HepG2 (cell line): ENCODE data around the gene ZFP62. TPM values are rescaled to one million over a fixed set of nuclear protein-coding genes. Genes with fewer than 3 reads are reported as not detected.

Source experiments
- ATAC-seq: fragments of 200-7000 bp; cut with Tn5 transposase; 3 replicates; pipeline ENCODE4 v1.9.1; 2020; ENCODE audit warnings: mild to moderate bottlenecking, moderate library complexity
- BruUV-seq: library from RNA; stranded (reverse); fragments of 400-500 nt; replicated peaks from 2 replicates; lab custom pipeline; 2021; lab: Mats Ljungman, UMichigan
- CTCF ChIA-PET: fragments of 300-600 bp; formaldehyde crosslinking; extraction: SDS; loops from one replicate; lab custom pipeline; 2021; ENCODE audit warnings: low total read pairs, inconsistent platforms, low intra/inter-chr PET ratio; lab: Yijun Ruan, JAX
- POLR2A ChIA-PET: fragments of 350-600 bp; sonication (Branson Sonifier 250); formaldehyde crosslinking; loops from one replicate; lab custom pipeline; 2020; ENCODE audit warnings: antibody characterized with exemption, inconsistent platforms; lab: Yijun Ruan, JAX
- DNase-seq: peaks from one replicate; pipeline ENCODE4 v3.0.0-alpha.2; 2015; ENCODE audit warnings: low spot score
- FAIRE-seq: peaks from 3 replicates; lab custom pipeline; 2011; peaks lifted over from hg19 to GRCh38; lab: Jason Lieb, UNC
- H2AFZ ChIP-seq: one replicate; pipeline ENCODE4 v1.6.1; 2011; ENCODE audit warnings: low read length, inconsistent platforms
- H3K27ac ChIP-seq: fragments of 300-600 bp; 3 replicates; pipeline ENCODE4 v1.8.0; 2011; ENCODE audit warnings: mixed run types, mild to moderate bottlenecking, mixed read lengths, low read length, inconsistent platforms; ENCODE audit not compliant: insufficient read depth; ENCODE audit errors: extremely low read length
- H3K27me3 ChIP-seq, 2 experiments: fragments of 200-600 bp in 1 of 2; 2 replicates in 1 of 2; 3 replicates in 1 of 2; pipeline versions ENCODE4 v1.6.0 to v1.8.0; 2011; ENCODE audit warnings: low read length in 2 of 2, mild to moderate bottlenecking in 2 of 2, moderate library complexity in 2 of 2, inconsistent platforms in 1 of 2; ENCODE audit not compliant: insufficient read depth in 2 of 2, control insufficient read depth in 1 of 2
- H3K36me3 ChIP-seq, 2 experiments: fragments of 200-600 bp in 1 of 2; replicated peaks in 1 of 2; 2 replicates in 1 of 2; 3 replicates in 1 of 2; pipeline versions ENCODE4 v1.5.1 to v1.8.0; 2011; ENCODE audit warnings: low read length in 2 of 2, inconsistent platforms in 1 of 2; ENCODE audit not compliant: insufficient read depth in 2 of 2, control insufficient read depth in 1 of 2
- H3K4me1 ChIP-seq: 2 replicates; pipeline ENCODE4 v1.5.1; 2012; ENCODE audit warnings: low read length, inconsistent platforms; ENCODE audit not compliant: insufficient read depth
- H3K4me2 ChIP-seq: 2 replicates; pipeline ENCODE4 v1.6.0; 2011; ENCODE audit warnings: low read depth, low read length, inconsistent platforms
- H3K4me3 ChIP-seq, 3 experiments: fragments of 200-600 bp in 1 of 3; sonication (generic), shearing (Covaris generic) in 1 of 3; replicated peaks in 1 of 3; 2 replicates each; pipeline ENCODE4 v1.5.1; 2011 to 2016; ENCODE audit warnings: low read length in 3 of 3, inconsistent platforms in 2 of 3, low read depth in 2 of 3, mild to moderate bottlenecking in 2 of 3, control low read depth in 1 of 3, mixed read lengths in 1 of 3; ENCODE audit not compliant: insufficient read depth in 1 of 3
- H3K79me2 ChIP-seq: one replicate; pipeline ENCODE4 v1.6.1; 2011; ENCODE audit warnings: low read length, inconsistent platforms; ENCODE audit not compliant: insufficient read depth
- H3K9ac ChIP-seq: 2 replicates; pipeline ENCODE4 v1.6.0; 2011; ENCODE audit warnings: mild to moderate bottlenecking, low read depth, low read length, inconsistent platforms; ENCODE audit not compliant: insufficient read depth
- H3K9me3 ChIP-seq: 2 replicates; pipeline ENCODE4 v1.5.1; 2012; ENCODE audit warnings: mild to moderate bottlenecking, low read length
- H4K20me1 ChIP-seq: 2 replicates; pipeline ENCODE4 v1.6.0; 2011; ENCODE audit warnings: inconsistent platforms, mild to moderate bottlenecking, low read length, moderate library complexity; ENCODE audit not compliant: insufficient read depth
- BATF2 ChIP-seq: sonication (generic); formaldehyde crosslinking; IDR thresholded peaks from 2 replicates; pipeline ENCODE4 v1.8.0; 2022; ENCODE audit warnings: mild to moderate bottlenecking, missing genetic modification reagents, moderate library complexity
- CENPBD1 ChIP-seq: sonication (generic); formaldehyde crosslinking; IDR thresholded peaks from 2 replicates; pipeline ENCODE4 v1.8.0; 2022; ENCODE audit warnings: missing genetic modification reagents, low read depth, mild to moderate bottlenecking, borderline replicate concordance
- HOXD1 ChIP-seq: sonication (generic); formaldehyde crosslinking; IDR thresholded peaks from 2 replicates; pipeline ENCODE4 v1.5.0; 2020; ENCODE audit warnings: missing genetic modification reagents
- KDM1A ChIP-seq: IDR thresholded peaks from 2 replicates; pipeline ENCODE4 v1.6.1; 2016; ENCODE audit warnings: missing compliant biosample characterization
- MNT ChIP-seq: fragments of 450-650 bp; IDR thresholded peaks from 2 replicates; pipeline ENCODE4 v1.6.1; 2016
- NFYB ChIP-seq: sonication (generic); formaldehyde crosslinking; IDR thresholded peaks from 2 replicates; pipeline ENCODE4 v1.4.0; 2020; ENCODE audit warnings: missing genetic modification reagents
- NR0B2 ChIP-seq: sonication (generic); formaldehyde crosslinking; IDR thresholded peaks from 2 replicates; pipeline ENCODE4 v1.4.0; 2020; ENCODE audit warnings: mild to moderate bottlenecking, missing genetic modification reagents
- SAFB2 ChIP-seq: sonication (generic); formaldehyde crosslinking; IDR thresholded peaks from 2 replicates; pipeline ENCODE4 v1.5.1; 2020; ENCODE audit warnings: missing genetic modification reagents, low read depth, mild to moderate bottlenecking, borderline replicate concordance
- TAF15 ChIP-seq: fragments of 200-400 bp; formaldehyde crosslinking; IDR thresholded peaks from one replicate; pipeline ENCODE4 v1.6.1; 2018; ENCODE audit warnings: mild to moderate bottlenecking, low read depth, low read length; ENCODE audit not compliant: poor library complexity, severe bottlenecking
- ZNF276 ChIP-seq: sonication (generic); formaldehyde crosslinking; IDR thresholded peaks from 2 replicates; pipeline ENCODE4 v1.4.0; 2020; ENCODE audit warnings: mild to moderate bottlenecking, low read depth, missing genetic modification reagents
- ZNF333 ChIP-seq: sonication (generic); formaldehyde crosslinking; IDR thresholded peaks from 2 replicates; pipeline ENCODE4 v1.4.0; 2020; ENCODE audit warnings: mild to moderate bottlenecking, missing genetic modification reagents, borderline replicate concordance
- ZNF761 ChIP-seq: sonication (generic); formaldehyde crosslinking; conservative IDR thresholded peaks from 2 replicates; pipeline ENCODE4 v1.4.0; 2020; ENCODE audit warnings: mild to moderate bottlenecking, missing genetic modification reagents
- ZNF772 ChIP-seq: sonication (generic); formaldehyde crosslinking; IDR thresholded peaks from 2 replicates; pipeline ENCODE4 v1.5.0; 2020; ENCODE audit warnings: mild to moderate bottlenecking, missing genetic modification reagents
- ZNF790 ChIP-seq: sonication (generic); formaldehyde crosslinking; IDR thresholded peaks from 2 replicates; pipeline ENCODE4 v1.8.0; 2022; ENCODE audit warnings: missing genetic modification reagents, mild to moderate bottlenecking, borderline replicate concordance
- ZSCAN20 ChIP-seq: sonication (generic); formaldehyde crosslinking; IDR thresholded peaks from 2 replicates; pipeline ENCODE4 v1.4.0; 2020; ENCODE audit warnings: missing genetic modification reagents, mild to moderate bottlenecking, borderline replicate concordance
- WGBS: methylation state at CpG from one replicate; pipeline ENCODE4 v1.1.6; 2017; ENCODE audit warnings: low lambda C conversion rate; 5-methylcytosine and 5-hydroxymethylcytosine counted together
- in situ Hi-C: cut with HindIII; loops from 2 replicates; pipeline ENCODE4 v1.10.0; 2017; ENCODE audit warnings: low pct_unique_long_range_greater_than_20kb; ENCODE audit not compliant: extremely low pct_ligation_motif_present
- intact Hi-C: fragments of 100-400 bp; cut with micrococcal nuclease; formaldehyde crosslinking; loops from one replicate; pipeline ENCODE4 v1.10.0; 2022; ENCODE audit not compliant: unreplicated experiment
- polyA plus RNA-seq, 8 experiments: library from polyadenylated mRNA; depleted of rRNA in 3 of 8; stranded (reverse) in 7 of 8; unstranded in 1 of 8; fragments of >200 nt; fragmentation: Illumina TruSeq in 4 of 8; extraction: Trizol in 4 of 8; gene quantifications; 2 replicates each; pipeline versions ENCODE4 v1.2.1 to v1.2.3, GENCODE V29; 2011 to 2016; ENCODE audit warnings: low read depth in 4 of 8, missing spikeins in 1 of 8, mixed read lengths in 1 of 8; ENCODE audit not compliant: insufficient read depth in 1 of 8
- total RNA-seq, 5 experiments: library from RNA; depleted of rRNA; stranded (reverse); fragments of >200 nt; fragmentation: Illumina TruSeq; extraction: Trizol; gene quantifications; 2 replicates each; pipeline ENCODE4 v1.2.3, GENCODE V29; 2016; ENCODE audit warnings: low read depth in 1 of 5

Gene ZFP62
- total and polyA plus RNA-seq, 2 of the 13 experiments (the other 11 are each of a cell fraction or from before 2014, with no cell fraction given) = 8.2 to 19.4 TPM

GRCh38 chr5:180849827-180850226 is 11.2 kb downstream of the ZFP62 start:
- POLR2A ChIA-PET = no interaction called here
- no peak for DNase-seq
- Histone ChIP-seq H3K9ac (no peak overlapping the region), H3K4me2 (no peak overlapping the region), H3K27ac (no peak overlapping the region), H2AFZ (no peak overlapping the region), H3K4me3 (no peak overlapping the region), H3K9me3 (no peaks in the 10 kb centered on the region), H3K36me3 (peaks cover 4 to 23% of the 10 kb centered on the region in 2 experiments), H3K79me2 (no peaks in the 10 kb centered on the region), H3K27me3 (no peaks in the 10 kb centered on the region), H4K20me1 (no peaks in the 10 kb centered on the region), H3K4me1 (no peaks in the 10 kb centered on the region)
- TF ChIP-seq HOXD1 (CRISPR knock-in tag) = no peak
- TF ChIP-seq CENPBD1 = no peak
- TF ChIP-seq MNT = no peak
- TF ChIP-seq SAFB2 (CRISPR knock-in tag) = no peak
- intact Hi-C loops (no loop called here), in situ Hi-C loops (no loop called here)
- no peak for ATAC-seq
- no TSS peak for BruUV-seq
- no peak for FAIRE-seq
- whole genome bisulfite sequencing = 79% methylated on average over 4 of the region's 4 CpGs
- CTCF ChIA-PET = no interaction called here

GRCh38 chr5:180848878-180849277 is 12.2 kb downstream of the ZFP62 start:
- Histone ChIP-seq H3K4me2 (no peak overlapping the region), H3K4me3 (no peak overlapping the region), H3K9me3 (no peaks in the 10 kb centered on the region), H3K9ac (no peak overlapping the region), H2AFZ (no peak overlapping the region), H3K27me3 (no peaks in the 10 kb centered on the region), H3K27ac (no peak overlapping the region), H3K4me1 (no peaks in the 10 kb centered on the region), H3K36me3 (peaks cover 4 to 23% of the 10 kb centered on the region in 2 experiments), H4K20me1 (no peaks in the 10 kb centered on the region), H3K79me2 (no peaks in the 10 kb centered on the region)
- FAIRE-seq (no peak), ATAC-seq (no peak), DNase-seq (no peak)
- in situ Hi-C loops = no loop called here
- WGBS = 100% methylated on average over 1 of the region's 1 CpG
- POLR2A ChIA-PET = no interaction called here
- no TSS peak for BruUV-seq
- CTCF ChIA-PET = no interaction called here
- intact Hi-C loops = no loop called here
- TF ChIP-seq BATF2 (no peak), ZSCAN20 (CRISPR knock-in tag) (no peak), ZNF772 (CRISPR knock-in tag) (no peak), KDM1A (CRISPR knock-in tag) (no peak), TAF15 (no peak), NFYB (CRISPR knock-in tag) (no peak), ZNF276 (CRISPR knock-in tag) (no peak), ZNF333 (CRISPR knock-in tag) (no peak), ZNF790 (no peak), ZNF761 (CRISPR knock-in tag) (no peak), NR0B2 (CRISPR knock-in tag) (no peak)
